H1 (cell line): ENCODE data around the gene MAP3K10. TPM values are rescaled to one million over a fixed set of nuclear protein-coding genes. Genes with fewer than 3 reads are reported as not detected.

Source experiments
- ATF2 ChIP-seq: IDR thresholded peaks from 2 replicates; pipeline ENCODE4 v1.6.1; 2012; ENCODE audit warnings: low read length, inconsistent platforms
- BCL11A ChIP-seq, 2 experiments: IDR thresholded peaks; one replicate each; pipeline ENCODE4 v1.6.1; 2011; ENCODE audit warnings: low read depth in 2 of 2, low read length in 2 of 2, mild to moderate bottlenecking in 2 of 2
- POLR2AphosphoS5 ChIP-seq: IDR thresholded peaks from 2 replicates; pipeline ENCODE4 v1.6.1; 2011; ENCODE audit warnings: low read depth, low read length
- polyA plus RNA-seq, 7 experiments: library from polyadenylated mRNA; depleted of rRNA in 3 of 7; stranded (reverse) in 5 of 7; unstranded in 2 of 7; fragments of >200 nt in 5 of 7; fragments of 200-250 nt in 2 of 7; gene quantifications; 1 replicate in 5 of 7; 2 replicates in 1 of 7; 4 replicates in 1 of 7; pipeline versions ENCODE4 v1.2.1 to v1.2.3, GENCODE V29; 2011 to 2013; ENCODE audit warnings: missing spikeins in 2 of 7, mixed read lengths in 2 of 7
- total RNA-seq: library from RNA; stranded (reverse); fragmentation: NEBNext Ultra II Directional; extraction: Animal tissue kit (Norgen Biotek cat#: 25700); gene quantifications from 2 replicates; pipeline ENCODE4 v1.2.1, GENCODE V29; 2021

MAP3K10 gene
- total and polyA plus RNA-seq, 2 of the 8 experiments (the other 6 are each of a cell fraction or from before 2014, with no cell fraction given) = 4.9 to 15.9 TPM

- TF ChIP-seq ATF2 (no peak), POLR2AphosphoS5 (no peak), BCL11A (IDR thresholded peaks at IDR 0.05; ENCODE audit: low read depth in 2 of 2, low read length in 2 of 2) (no peak)
- TF ChIP-seq, all 59 proteins: peak for 0
Observed at GRCh38 chr19:40238775-40239174, 47.5 kb downstream of the MAP3K10 start (continued).
